BJ (cell line): ENCODE data around the gene PRKAG2. TPM values are rescaled to one million over a fixed set of nuclear protein-coding genes. Genes with fewer than 3 reads are reported as not detected.

Experiments used
- CTCF ChIA-PET: fragments of 350-600 bp; formaldehyde crosslinking; extraction: SDS; loops from one replicate; lab custom pipeline; 2021; ENCODE audit warnings: antibody characterized with exemption, inconsistent platforms; lab: Yijun Ruan, JAX
- POLR2A ChIA-PET: fragments of 300-600 bp; sonication (Branson Sonifier 250); formaldehyde crosslinking; extraction: SDS; loops from one replicate; lab custom pipeline; 2021; ENCODE audit warnings: antibody characterized with exemption; lab: Charles Lee
- DNase-seq: peaks from one replicate; pipeline ENCODE4 v3.0.0-alpha.2; 2011; ENCODE audit warnings: low read depth
- H3K27me3 ChIP-seq: 2 replicates; pipeline ENCODE4 v1.6.0; 2011; ENCODE audit warnings: low read length; ENCODE audit not compliant: control insufficient read depth, insufficient read depth
- H3K36me3 ChIP-seq: 2 replicates; pipeline ENCODE4 v1.5.1; 2011; ENCODE audit warnings: low read length; ENCODE audit not compliant: control insufficient read depth, insufficient read depth
- H3K4me3 ChIP-seq: 2 replicates; pipeline ENCODE4 v1.5.1; 2011; ENCODE audit warnings: low read depth, mild to moderate bottlenecking, control low read depth, low read length
- polyA plus RNA-seq: library from polyadenylated mRNA; depleted of rRNA; stranded (reverse); fragments of >200 nt; gene quantifications from 2 replicates; pipeline ENCODE4 v1.2.3, GENCODE V29; 2011
- TF ChIP-seq, protein P1 (sequence below): IDR thresholded peaks from 2 replicates; pipeline ENCODE4 v1.5.1; 2011; ENCODE audit warnings: low read depth, mild to moderate bottlenecking, control low read depth, inconsistent platforms, low read length, moderate library complexity; ENCODE audit not compliant: insufficient read depth

The PRKAG2 gene
- polyA plus RNA-seq, 1 experiment: 11.3 TPM

DNA sequence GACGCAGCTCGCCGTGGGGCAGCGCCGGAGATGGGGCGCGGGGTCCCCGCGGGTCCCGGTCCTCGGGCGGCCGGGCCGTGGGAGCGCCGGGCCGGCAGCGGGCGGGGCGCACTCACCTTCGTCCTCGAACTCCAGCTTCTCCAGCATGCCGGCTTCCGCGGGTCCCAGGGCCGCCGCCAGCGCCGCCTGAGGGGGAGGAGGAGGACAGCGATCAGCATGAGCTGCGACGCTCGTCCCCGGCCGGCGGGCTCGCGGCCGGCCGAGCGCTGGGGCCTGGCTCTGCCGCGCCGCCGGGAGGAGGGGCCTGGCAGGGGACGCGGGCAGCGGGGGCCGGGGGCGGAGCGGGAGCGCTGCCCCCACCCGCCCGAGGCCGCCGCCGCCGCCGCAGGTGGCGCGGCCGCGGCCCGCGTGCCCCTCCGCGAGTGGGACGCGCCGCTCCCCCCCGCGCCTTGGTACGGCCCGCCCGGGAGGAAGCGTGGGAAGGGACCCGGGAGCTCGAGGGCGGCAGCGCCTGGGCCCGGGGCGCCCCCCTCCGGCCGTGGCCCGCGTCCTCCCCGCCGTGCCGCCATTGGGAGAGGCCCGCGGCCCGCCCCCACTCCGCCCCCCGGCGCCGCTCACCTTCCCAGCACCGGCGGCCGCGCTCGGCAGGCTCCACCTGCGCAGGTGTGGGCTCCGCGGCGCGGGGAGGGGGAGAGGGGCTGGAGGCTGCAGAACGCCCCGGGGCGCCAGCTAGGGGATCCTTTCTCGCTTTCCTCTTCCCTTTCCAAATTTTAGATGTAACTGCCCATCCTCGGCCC lies 244.8 kb downstream of the PRKAG2 start:
- CTCF ChIA-PET: interaction anchor here (0.6 to 4.8 kb wide), 35 partner anchors 9 to 311 kb away, joined by 3 to 29 read pairs (median 4); no protein-coding TSS in a partner anchor
- TF ChIP-seq, protein P1, sequence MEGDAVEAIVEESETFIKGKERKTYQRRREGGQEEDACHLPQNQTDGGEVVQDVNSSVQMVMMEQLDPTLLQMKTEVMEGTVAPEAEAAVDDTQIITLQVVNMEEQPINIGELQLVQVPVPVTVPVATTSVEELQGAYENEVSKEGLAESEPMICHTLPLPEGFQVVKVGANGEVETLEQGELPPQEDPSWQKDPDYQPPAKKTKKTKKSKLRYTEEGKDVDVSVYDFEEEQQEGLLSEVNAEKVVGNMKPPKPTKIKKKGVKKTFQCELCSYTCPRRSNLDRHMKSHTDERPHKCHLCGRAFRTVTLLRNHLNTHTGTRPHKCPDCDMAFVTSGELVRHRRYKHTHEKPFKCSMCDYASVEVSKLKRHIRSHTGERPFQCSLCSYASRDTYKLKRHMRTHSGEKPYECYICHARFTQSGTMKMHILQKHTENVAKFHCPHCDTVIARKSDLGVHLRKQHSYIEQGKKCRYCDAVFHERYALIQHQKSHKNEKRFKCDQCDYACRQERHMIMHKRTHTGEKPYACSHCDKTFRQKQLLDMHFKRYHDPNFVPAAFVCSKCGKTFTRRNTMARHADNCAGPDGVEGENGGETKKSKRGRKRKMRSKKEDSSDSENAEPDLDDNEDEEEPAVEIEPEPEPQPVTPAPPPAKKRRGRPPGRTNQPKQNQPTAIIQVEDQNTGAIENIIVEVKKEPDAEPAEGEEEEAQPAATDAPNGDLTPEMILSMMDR: no peak
- peak overlapping the region; percentile 73 for H3K4me3 ChIP-seq
- POLR2A ChIA-PET: no interaction called here
- DNase-seq: no peak
- H3K36me3 ChIP-seq: no peaks in the 10 kb centered on the region
- no peaks in the 10 kb centered on the region for H3K27me3 ChIP-seq

DNA sequence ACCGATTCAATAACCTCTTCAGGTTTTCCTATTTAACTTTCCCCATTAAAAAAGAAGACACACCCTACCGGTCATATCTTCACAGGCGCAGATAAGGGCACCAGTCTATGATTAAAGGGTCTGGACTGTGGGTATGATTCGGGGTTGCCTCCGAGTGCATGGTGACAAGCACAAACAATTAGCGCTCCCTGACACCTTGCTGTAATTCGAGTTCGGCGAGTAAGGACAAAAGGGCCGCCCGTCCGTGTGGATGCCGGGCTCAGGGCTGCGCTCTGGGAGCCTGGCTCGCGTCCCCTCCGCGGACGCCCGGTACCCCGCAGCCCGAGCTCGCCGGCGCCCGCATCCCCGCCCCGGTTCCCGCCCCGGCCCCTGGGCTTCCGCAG lies 245.4 kb downstream of the PRKAG2 start:
- DNase-seq: no peak
- no peaks in the 10 kb centered on the region for H3K36me3 ChIP-seq
- ChIA-PET CTCF (interaction anchor here (0.6 to 4.8 kb wide), 31 partner anchors 8 to 310 kb away, joined by 3 to 29 read pairs (median 4); no protein-coding TSS in a partner anchor), POLR2A (no interaction called here)
- peak overlapping the region; percentile 73 for H3K4me3 ChIP-seq
- TF ChIP-seq, protein P1: no peak
- no peaks in the 10 kb centered on the region for H3K27me3 ChIP-seq

DNA sequence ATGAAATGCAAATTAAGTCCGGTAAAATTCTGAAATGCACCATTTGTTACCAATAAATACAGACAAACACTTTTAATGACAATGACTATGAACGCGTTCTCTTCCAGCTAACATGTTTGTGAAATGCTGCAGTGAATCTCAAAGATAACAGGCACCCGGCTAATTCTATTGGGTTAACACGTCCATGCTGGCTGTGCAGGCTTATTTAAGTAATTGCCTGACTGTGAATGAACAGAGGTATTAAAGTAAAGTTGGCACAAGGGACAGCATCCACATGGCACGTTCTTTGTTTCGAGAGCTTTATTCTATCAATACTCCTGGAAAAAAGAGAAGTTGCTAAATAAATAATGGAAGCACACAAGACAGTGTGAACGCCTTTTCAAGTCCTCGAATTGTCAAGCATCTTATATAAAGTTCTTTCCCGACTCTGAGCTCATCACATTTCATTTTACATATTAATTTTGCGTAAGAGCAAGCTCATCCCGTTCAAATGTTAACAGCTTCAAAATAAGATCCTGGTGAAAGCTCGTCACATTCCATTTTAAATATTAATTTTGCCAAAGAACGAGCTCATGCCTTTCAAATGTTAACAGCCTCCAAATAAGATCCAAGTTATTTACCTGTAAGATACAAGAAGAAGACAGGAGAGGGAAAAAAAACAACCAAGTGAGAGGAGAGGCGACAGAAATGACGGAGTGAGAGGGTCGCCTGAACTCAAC lies 245.9 kb downstream of the PRKAG2 start:
- TF ChIP-seq, protein P1: no peak
- no peaks in the 10 kb centered on the region for H3K36me3 ChIP-seq
- DNase-seq: no peak
- peak overlapping the region; percentile 73 for H3K4me3 ChIP-seq
- ChIA-PET POLR2A (no interaction called here), CTCF (interaction anchor here (0.8 to 4.8 kb wide), 15 partner anchors 11 to 183 kb away, joined by 3 to 29 read pairs (median 4); no protein-coding TSS in a partner anchor)
- H3K27me3 ChIP-seq: no peaks in the 10 kb centered on the region

DNA sequence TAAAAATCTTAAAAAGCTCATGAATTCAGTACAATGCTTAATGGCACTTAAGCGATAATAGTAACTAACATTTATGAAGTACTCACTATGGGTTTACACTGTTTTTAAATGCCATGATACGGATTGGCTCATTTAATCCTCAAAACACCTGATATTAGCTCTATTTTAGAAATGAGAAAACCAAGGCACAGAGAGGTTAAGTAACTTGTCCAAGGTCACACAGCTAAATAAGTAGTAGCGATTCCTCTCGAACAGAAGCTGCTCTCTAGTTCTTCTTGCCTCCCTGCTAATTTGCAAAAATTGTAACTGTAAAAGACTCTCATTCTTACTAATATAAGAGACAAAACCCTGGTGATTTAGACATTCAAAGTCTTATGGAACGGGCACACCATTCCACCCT lies 246.6 kb downstream of the PRKAG2 start:
- no peak for DNase-seq
- CTCF ChIA-PET: interaction anchor here (1.0 to 4.8 kb wide), 7 partner anchors 10 to 128 kb away, joined by 3 to 29 read pairs (median 10); no protein-coding TSS in a partner anchor
- Histone ChIP-seq H3K27me3 (no peaks in the 10 kb centered on the region), H3K4me3 (peak overlapping the region; percentile 73), H3K36me3 (no peaks in the 10 kb centered on the region)
- POLR2A ChIA-PET: no interaction called here
- TF ChIP-seq, protein P1: no peak
